ENCODE results near the gene TMEM18. TPM values are rescaled to one million over a fixed set of nuclear protein-coding genes. Genes with fewer than 3 reads are reported as not detected.
A peak's percentile ranks its signal among the peaks of the same experiment; 100 is the strongest.

Gene TMEM18
- 49.6 TPM for total RNA-seq (2021; ENCODE audit: unreplicated experiment)
- 56.4 TPM for polyA plus RNA-seq (2012; ENCODE audit: insufficient read length)
- Bru-seq, nascent RNA, result percentile 93 among the genes with signal in this experiment
- BruChase-seq, experiment 1, labeled RNA remaining after a 2-hour chase, result percentile 92 among the genes with signal in this experiment
- percentile 87 among the genes with signal in this experiment for BruChase-seq, experiment 2, labeled RNA remaining after a 6-hour chase
- long read RNA-seq, transcript TMEM18-201 (5 exons, 2,762 nt), result major isoform, 45 of 77 reads
- long read RNA-seq, partial matches to known transcripts, result 2 of 77 reads
- long read RNA-seq, other reads (novel, unspliced or antisense), result 20 of 77 reads

- ChIA-PET CTCF (no interaction called here), POLR2A (interaction anchor here (0.6 to 0.7 kb wide), 3 partner anchors 171 to 663 kb away, joined by 3 to 4 read pairs (median 3); no protein-coding TSS in a partner anchor)
- peak; percentile 94 for DNase-seq (ENCODE audit: low read depth, low spot score)
- intact Hi-C loops (cut with micrococcal nuclease; ENCODE audit: unreplicated experiment) (no loop called here), in situ Hi-C loops (cut with HindIII; ENCODE audit: low pct_unique_long_range_greater_than_20kb, low sequenced_read_pairs) (no loop called here)
- peak within 1 kb of the TSS; percentile 90 to 99 for H3K4me3 ChIP-seq (ENCODE audit: low read depth in 2 of 2, low read length in 2 of 2)
- peak; percentile 77 for ATAC-seq
- TSS peak; percentile 98 for BruUV-seq (replicated peaks)
- TF ChIP-seq POLR2AphosphoS5 (IDR thresholded peaks at IDR 0.05; ENCODE audit: low read depth, low read length) (peak; percentile 98), CTCF (IDR thresholded peaks at IDR 0.05) (peak; percentile 25; the same call in 1 of the 2 replicates), SIN3A (IDR thresholded peaks at IDR 0.05; ENCODE audit: borderline replicate concordance, insufficient read depth, low read depth, low read length) (peak; percentile 89), REST (IDR thresholded peaks at IDR 0.05; ENCODE audit: insufficient read depth in 1 of 2, low read depth in 2 of 2, low read length in 1 of 2) (no peak), TCF7L2 (IDR thresholded peaks at IDR 0.05; ENCODE audit: low read depth, low read length) (peak; percentile 46; the same call in 1 of the 2 replicates)
- H3K27me3 ChIP-seq (ENCODE audit: control insufficient read depth, insufficient read depth, low read length), result no peaks in the 10 kb centered on the region
- H3K9me3 ChIP-seq (ENCODE audit: control insufficient read depth, insufficient read depth, low read depth, low read length), result no peaks in the 10 kb centered on the region
- H3K36me3 ChIP-seq (ENCODE audit: control insufficient read depth, insufficient read depth, low read length), result peaks cover 6% of the 10 kb centered on the region
- peak within 1 kb of the TSS; percentile 99 for H3K27ac ChIP-seq (ENCODE audit: low read length)
- peaks cover 21% of the 10 kb centered on the region for H3K4me1 ChIP-seq (ENCODE audit: control insufficient read depth, insufficient read depth, low read length)
Measured at GRCh38 chr2:677056-677958, at the start of gene TMEM18. TSS of gene TMEM18 (minus strand) at chr2:677406. CDS start at chr2:677345, 61 bp downstream.

GRCh38 chr2:726169-726568 is 49.0 kb upstream of the TMEM18 start:
- CTCF ChIA-PET, result interaction anchor here (0.6 kb wide), 1 partner anchor 18 kb away, joined by 3 read pairs; no protein-coding TSS in a partner anchor
- POLR2A ChIA-PET, result no interaction called here
- in situ Hi-C loops (cut with HindIII; ENCODE audit: low pct_unique_long_range_greater_than_20kb, low sequenced_read_pairs), result no loop called here
- Histone ChIP-seq H3K4me1 (ENCODE audit: control insufficient read depth, insufficient read depth, low read length) (no peaks in the 10 kb centered on the region), H3K9me3 (ENCODE audit: control insufficient read depth, insufficient read depth, low read depth, low read length) (no peaks in the 10 kb centered on the region), H3K27ac (ENCODE audit: low read length) (no peak overlapping the region), H3K4me3 (ENCODE audit: low read depth in 2 of 2, low read length in 2 of 2) (no peak overlapping the region), H3K27me3 (ENCODE audit: control insufficient read depth, insufficient read depth, low read length) (no peaks in the 10 kb centered on the region), H3K36me3 (ENCODE audit: control insufficient read depth, insufficient read depth, low read length) (no peaks in the 10 kb centered on the region)
- BruUV-seq (replicated peaks), result no TSS peak
- no peak for TF ChIP-seq TCF7L2 (IDR thresholded peaks at IDR 0.05; ENCODE audit: low read depth, low read length)
- no peak for TF ChIP-seq REST (IDR thresholded peaks at IDR 0.05; ENCODE audit: insufficient read depth in 1 of 2, low read depth in 2 of 2, low read length in 1 of 2)
- no peak for TF ChIP-seq POLR2AphosphoS5 (IDR thresholded peaks at IDR 0.05; ENCODE audit: low read depth, low read length)
- TF ChIP-seq SIN3A (IDR thresholded peaks at IDR 0.05; ENCODE audit: borderline replicate concordance, insufficient read depth, low read depth, low read length), result no peak
- TF ChIP-seq CTCF (IDR thresholded peaks at IDR 0.05), result no peak
- DNase-seq (ENCODE audit: low read depth, low spot score) (no peak), ATAC-seq (no peak)
- intact Hi-C loops (cut with micrococcal nuclease; ENCODE audit: unreplicated experiment), result no loop called here
